MM.1S (cell line): ENCODE measurements around the gene PPP1R13B.

ENCODE experiments used
- DNase-seq: peaks from one replicate; pipeline ENCODE4 v3.0.0-alpha.2; 2015
- H2AFZ ChIP-seq: fragments of 300-600 bp; sonication (generic); 2 replicates; pipeline ENCODE4 v1.6.0; 2016; ENCODE audit warnings: antibody characterized with exemption, low read length
- H3F3A ChIP-seq: fragments of 300-600 bp; sonication (generic); 2 replicates; pipeline ENCODE4 v1.6.1; 2016; ENCODE audit warnings: mild to moderate bottlenecking, antibody characterized with exemption, low read length, moderate library complexity, mixed read lengths; ENCODE audit not compliant: insufficient read depth
- H3K27ac ChIP-seq: fragments of 300-600 bp; sonication (generic); 2 replicates; pipeline ENCODE4 v1.5.1; 2016; ENCODE audit warnings: mild to moderate bottlenecking, low read length
- H3K27me3 ChIP-seq: fragments of 300-600 bp; sonication (generic); replicated peaks from 2 replicates; pipeline ENCODE4 v1.6.0; 2016; ENCODE audit warnings: low read length; ENCODE audit not compliant: insufficient read depth
- H3K36me3 ChIP-seq: fragments of 300-600 bp; sonication (generic); replicated peaks from 2 replicates; pipeline ENCODE4 v1.6.1; 2016; ENCODE audit warnings: mild to moderate bottlenecking, low read length, mixed read lengths; ENCODE audit not compliant: insufficient read depth
- H3K4me1 ChIP-seq: fragments of 300-600 bp; sonication (generic); 2 replicates; pipeline ENCODE4 v1.6.1; 2016; ENCODE audit warnings: low read length, mixed read lengths
- H3K4me2 ChIP-seq: fragments of 300-600 bp; sonication (generic); 2 replicates; pipeline ENCODE4 v1.6.0; 2016; ENCODE audit warnings: low read depth, low read length
- H3K4me3 ChIP-seq: fragments of 300-600 bp; sonication (generic); 2 replicates; pipeline ENCODE4 v1.5.1; 2016; ENCODE audit warnings: low read length, mixed read lengths
- H3K79me2 ChIP-seq: fragments of 300-600 bp; sonication (generic); 2 replicates; pipeline ENCODE4 v1.6.1; 2016; ENCODE audit warnings: mixed run types, low read length, mixed read lengths
- H3K9ac ChIP-seq: fragments of 300-600 bp; sonication (generic); 2 replicates; pipeline ENCODE4 v1.6.1; 2016; ENCODE audit warnings: low read length, mixed read lengths
- H3K9me2 ChIP-seq: fragments of 300-600 bp; sonication (generic); replicated peaks from 2 replicates; pipeline ENCODE4 v1.6.1; 2016; ENCODE audit warnings: mild to moderate bottlenecking, low read length, mixed read lengths; ENCODE audit not compliant: insufficient read depth
- H3K9me3 ChIP-seq: fragments of 300-600 bp; sonication (generic); replicated peaks from 2 replicates; pipeline ENCODE4 v1.6.1; 2016; ENCODE audit warnings: mild to moderate bottlenecking, low read length, mixed read lengths; ENCODE audit not compliant: insufficient read depth
- H4K20me1 ChIP-seq: fragments of 300-600 bp; sonication (generic); 2 replicates; pipeline ENCODE4 v1.6.1; 2016; ENCODE audit warnings: mild to moderate bottlenecking, low read length, moderate library complexity, mixed read lengths; ENCODE audit not compliant: insufficient read depth
- EZH2 ChIP-seq: fragments of 300-600 bp; sonication (generic); optimal IDR thresholded peaks from 2 replicates; pipeline ENCODE3; 2017; ENCODE audit warnings: low read depth, mild to moderate bottlenecking, antibody characterized with exemption, low read length, mixed read lengths
- EZH2phosphoT487 ChIP-seq: fragments of 300-600 bp; sonication (generic); IDR thresholded peaks from 2 replicates; pipeline ENCODE4 v1.6.1; 2018; ENCODE audit warnings: antibody characterized with exemption, low read length
- TF ChIP-seq, protein P1 (sequence below): fragments of 300-600 bp; sonication (generic); IDR thresholded peaks from 2 replicates; pipeline ENCODE4 v1.5.1; 2016; ENCODE audit warnings: antibody characterized with exemption, low read length, mixed read lengths

PPP1R13B gene

DNA sequence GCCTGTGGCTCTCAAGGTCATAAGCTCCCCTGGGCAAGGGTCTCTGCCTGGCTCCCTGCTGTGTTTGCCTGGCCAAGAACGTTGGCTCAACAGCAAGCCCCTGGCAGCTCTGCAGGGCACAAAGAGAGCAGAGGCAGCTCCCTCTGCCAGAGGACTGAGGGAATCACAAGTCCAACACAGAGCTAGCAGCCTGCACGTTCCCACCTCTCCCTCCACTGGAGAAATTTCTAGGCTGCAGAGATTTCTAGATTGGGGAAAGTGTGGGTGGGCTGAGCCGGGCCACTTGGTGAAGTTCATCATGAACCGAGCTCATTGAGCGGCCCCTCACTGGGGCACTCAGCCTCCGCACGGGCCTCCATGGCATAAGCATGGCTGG is 111.9 kb downstream of the PPP1R13B start:
- H3K9ac ChIP-seq = no peak overlapping the region

DNA sequence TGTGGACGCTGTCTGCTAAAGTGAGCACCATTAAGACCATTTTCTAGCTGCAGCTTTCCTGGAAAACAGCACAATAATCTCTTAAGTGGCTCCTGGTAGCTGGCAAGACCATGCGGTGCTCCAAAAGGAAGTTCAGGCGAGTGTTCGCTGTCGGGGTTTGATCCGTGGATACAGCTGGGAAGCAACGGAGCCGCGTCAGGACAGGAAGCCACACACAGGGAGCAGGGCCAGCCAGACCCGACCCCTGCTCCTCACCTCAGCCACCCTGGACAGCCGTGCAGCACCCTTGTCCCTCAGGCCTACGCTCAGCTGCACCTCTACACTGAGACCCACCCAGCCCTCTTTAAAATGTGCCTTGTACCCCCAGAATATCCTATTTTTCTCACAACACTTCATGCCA is 112.4 kb downstream of the PPP1R13B start:
- Histone ChIP-seq H3K4me3 (no peak overlapping the region), H3K4me2 (no peak overlapping the region), H3F3A (no peaks in the 10 kb centered on the region), H3K9me3 (no peaks in the 10 kb centered on the region), H3K9ac (no peak overlapping the region), H3K9me2 (no peaks in the 10 kb centered on the region), H3K27ac (no peak overlapping the region), H3K4me1 (no peaks in the 10 kb centered on the region), H3K36me3 (no peaks in the 10 kb centered on the region), H4K20me1 (no peaks in the 10 kb centered on the region), H3K27me3 (no peaks in the 10 kb centered on the region), H3K79me2 (no peaks in the 10 kb centered on the region), H2AFZ (no peak overlapping the region)
- DNase-seq = no peak
- TF ChIP-seq EZH2 (no peak), EZH2phosphoT487 (no peak)
- TF ChIP-seq, protein P1, sequence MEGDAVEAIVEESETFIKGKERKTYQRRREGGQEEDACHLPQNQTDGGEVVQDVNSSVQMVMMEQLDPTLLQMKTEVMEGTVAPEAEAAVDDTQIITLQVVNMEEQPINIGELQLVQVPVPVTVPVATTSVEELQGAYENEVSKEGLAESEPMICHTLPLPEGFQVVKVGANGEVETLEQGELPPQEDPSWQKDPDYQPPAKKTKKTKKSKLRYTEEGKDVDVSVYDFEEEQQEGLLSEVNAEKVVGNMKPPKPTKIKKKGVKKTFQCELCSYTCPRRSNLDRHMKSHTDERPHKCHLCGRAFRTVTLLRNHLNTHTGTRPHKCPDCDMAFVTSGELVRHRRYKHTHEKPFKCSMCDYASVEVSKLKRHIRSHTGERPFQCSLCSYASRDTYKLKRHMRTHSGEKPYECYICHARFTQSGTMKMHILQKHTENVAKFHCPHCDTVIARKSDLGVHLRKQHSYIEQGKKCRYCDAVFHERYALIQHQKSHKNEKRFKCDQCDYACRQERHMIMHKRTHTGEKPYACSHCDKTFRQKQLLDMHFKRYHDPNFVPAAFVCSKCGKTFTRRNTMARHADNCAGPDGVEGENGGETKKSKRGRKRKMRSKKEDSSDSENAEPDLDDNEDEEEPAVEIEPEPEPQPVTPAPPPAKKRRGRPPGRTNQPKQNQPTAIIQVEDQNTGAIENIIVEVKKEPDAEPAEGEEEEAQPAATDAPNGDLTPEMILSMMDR = no peak

More for the DNA sequence above, 111.9 kb downstream of the PPP1R13B start:
- H3K4me2 ChIP-seq = no peak overlapping the region
- DNase-seq = no peak
- no peak overlapping the region for H3K27ac ChIP-seq
- H2AFZ ChIP-seq = no peak overlapping the region
- H3K79me2 ChIP-seq = no peaks in the 10 kb centered on the region
- no peaks in the 10 kb centered on the region for H3K9me2 ChIP-seq
- no peaks in the 10 kb centered on the region for H3K4me1 ChIP-seq
- no peaks in the 10 kb centered on the region for H3K27me3 ChIP-seq
- no peaks in the 10 kb centered on the region for H3F3A ChIP-seq
- H4K20me1 ChIP-seq = no peaks in the 10 kb centered on the region
- H3K4me3 ChIP-seq = no peak overlapping the region
- H3K9me3 ChIP-seq = no peaks in the 10 kb centered on the region
- no peaks in the 10 kb centered on the region for H3K36me3 ChIP-seq
- TF ChIP-seq, protein P1 = no peak
- no peak for TF ChIP-seq EZH2phosphoT487
- TF ChIP-seq EZH2 = no peak

DNA sequence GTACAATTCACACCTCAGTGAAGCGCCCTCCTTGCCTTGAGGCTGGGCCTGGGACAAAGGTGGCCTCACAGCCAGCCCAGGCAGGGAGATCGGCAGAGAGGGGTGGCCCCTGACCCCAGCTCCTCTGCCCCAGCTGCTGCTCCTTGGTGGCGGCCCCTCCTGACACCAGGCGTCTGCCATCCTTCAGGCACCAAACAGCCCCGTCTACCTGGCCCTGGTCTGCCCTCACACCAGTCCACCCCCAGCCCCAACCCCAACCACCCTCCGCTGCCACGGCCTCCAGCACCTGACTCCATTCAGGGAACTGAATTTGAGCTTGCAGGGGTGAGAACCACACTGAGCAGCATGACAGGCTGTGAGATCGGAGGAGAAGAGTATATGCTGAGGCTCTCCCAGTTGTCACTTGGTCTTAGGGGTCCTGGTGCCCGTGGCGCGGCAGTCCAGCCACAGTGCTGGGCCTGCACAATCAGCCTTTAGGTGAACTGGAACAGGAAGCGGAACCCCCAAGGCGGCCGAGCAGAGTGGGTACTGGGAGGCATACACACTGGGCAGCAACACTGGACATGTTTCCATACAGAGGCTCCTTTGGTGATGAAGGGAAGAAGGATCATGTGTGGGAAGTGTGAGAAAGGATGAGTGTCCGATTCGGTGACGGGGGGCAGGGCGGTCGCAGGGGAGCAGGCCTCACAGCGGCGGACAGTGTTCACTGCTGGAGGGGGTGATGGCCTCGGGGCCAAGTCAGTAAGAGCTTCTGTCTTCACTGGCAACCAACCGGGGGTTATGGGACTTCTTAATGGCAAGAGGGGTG is 113.1 kb downstream of the PPP1R13B start:
- Histone ChIP-seq H3K36me3 (no peaks in the 10 kb centered on the region), H3K27me3 (no peaks in the 10 kb centered on the region), H3K27ac (no peak overlapping the region), H3K9ac (no peak overlapping the region), H2AFZ (no peak overlapping the region), H3K9me3 (no peaks in the 10 kb centered on the region), H3K4me1 (no peaks in the 10 kb centered on the region), H3K4me3 (no peak overlapping the region), H4K20me1 (no peaks in the 10 kb centered on the region), H3K4me2 (no peak overlapping the region), H3F3A (no peaks in the 10 kb centered on the region), H3K79me2 (no peaks in the 10 kb centered on the region), H3K9me2 (no peaks in the 10 kb centered on the region)
- no peak for DNase-seq
- TF ChIP-seq, protein P1 = no peak
- TF ChIP-seq EZH2 = no peak
- TF ChIP-seq EZH2phosphoT487 = no peak
